HG03457 (cell line): ENCODE results near the gene ADSS1.
A peak's percentile ranks its signal among the peaks of the same experiment; 100 is the strongest.
"Not testable (repeated sequence)": the region's sequence is repeated elsewhere in the genome, so short reads cannot be mapped to it uniquely, and the experiment has no call there.

Experiments
- ATAC-seq: cut with Tn5 transposase; IDR thresholded peaks from one replicate; pipeline ENCODE4 v1.9.1; 2021; ENCODE audit warnings: moderate number of reproducible peaks; ENCODE audit not compliant: unreplicated experiment

Gene ADSS1

GRCh38 chr14:104746071-104746545, 22.1 kb downstream of the ADSS1 start:
- ATAC-seq: no peak

- ATAC-seq: no peak
These were observed 23.0 kb downstream of the ADSS1 start for GRCh38 chr14:104746934-104747481.

- ATAC-seq: no peak
These were observed 23.8 kb downstream of the ADSS1 start for GRCh38 chr14:104747876-104748275.

GRCh38 chr14:104749111-104749649, 25.2 kb downstream of the ADSS1 start:
- no peak for ATAC-seq

- ATAC-seq: no peak
These were observed 26.2 kb downstream of the ADSS1 start for GRCh38 chr14:104750056-104750752.

- ATAC-seq: not testable (repeated sequence)
These were observed 26.7 kb downstream of the ADSS1 start for GRCh38 chr14:104750753-104751057.

- ATAC-seq: no peak
These were observed 27.8 kb downstream of the ADSS1 start for GRCh38 chr14:104751539-104752422.

- ATAC-seq: no peak
These were observed 28.4 kb downstream of the ADSS1 start for GRCh38 chr14:104752423-104752734.

GRCh38 chr14:104752735-104753527, 28.9 kb downstream of the ADSS1 start, which contains the start of gene SIVA1:
TSS of gene SIVA1 (plus strand) at chr14:104753147. CDS start at chr14:104753202, 55 bp downstream.
- peak; percentile 79 for ATAC-seq

- no peak for ATAC-seq
These were observed 29.6 kb downstream of the ADSS1 start for GRCh38 chr14:104753528-104754212.

GRCh38 chr14:104754213-104754851, 30.3 kb downstream of the ADSS1 start:
- ATAC-seq: no peak

GRCh38 chr14:104755621-104756020, 31.6 kb downstream of the ADSS1 start:
- no peak for ATAC-seq

GRCh38 chr14:104756477-104757237, 32.6 kb downstream of the ADSS1 start:
- ATAC-seq: no peak

GRCh38 chr14:104757238-104757585, 33.2 kb downstream of the ADSS1 start:
- ATAC-seq: no peak

GRCh38 chr14:104757681-104758392, 33.8 kb downstream of the ADSS1 start:
- no peak for ATAC-seq

GRCh38 chr14:104758981-104759969, 35.2 kb downstream of the ADSS1 start:
- no peak for ATAC-seq

GRCh38 chr14:104765517-104765916, 41.5 kb downstream of the ADSS1 start:
- no peak for ATAC-seq
